H1 (cell line): ENCODE data around the gene MAGI2. TPM values are rescaled to one million over a fixed set of nuclear protein-coding genes. Genes with fewer than 3 reads are reported as not detected.

ENCODE experiments used
- CTCF ChIA-PET: fragments of 300-600 bp; sonication (Branson Sonifier 250); formaldehyde crosslinking; loops from one replicate; lab custom pipeline; 2021; ENCODE audit not compliant: partially characterized antibody; lab: Charles Lee
- POLR2A ChIA-PET: fragments of 300-600 bp; sonication (Branson Sonifier 250); formaldehyde crosslinking; loops from one replicate; lab custom pipeline; 2021; ENCODE audit warnings: inconsistent platforms; ENCODE audit not compliant: partially characterized antibody; lab: Charles Lee
- DNase-seq, 2 experiments: peaks; one replicate each; pipeline versions ENCODE4 v3.0.0 to v3.0.0-alpha.2; 2010 to 2022; ENCODE audit warnings: low spot score in 2 of 2, low read depth in 1 of 2, mixed read lengths in 1 of 2
- FAIRE-seq: peaks from 2 replicates; lab custom pipeline; 2011; peaks lifted over from hg19 to GRCh38; lab: Jason Lieb, UNC
- H2AFZ ChIP-seq: 2 replicates; pipeline ENCODE4 v1.8.1; 2012; ENCODE audit warnings: low read length, inconsistent platforms
- H2AK5ac ChIP-seq: 2 replicates; pipeline ENCODE4 v1.6.1; 2013; ENCODE audit warnings: low read depth, low read length
- H2BK120ac ChIP-seq: replicated peaks from 2 replicates; pipeline ENCODE3; 2013; ENCODE audit warnings: low read depth, low read length, inconsistent platforms
- H2BK12ac ChIP-seq: 2 replicates; pipeline ENCODE4 v1.6.1; 2013; ENCODE audit warnings: low read depth, low read length
- H2BK15ac ChIP-seq: 2 replicates; pipeline ENCODE4 v1.6.1; 2013; ENCODE audit warnings: low read length
- H2BK20ac ChIP-seq: 2 replicates; pipeline ENCODE4 v1.6.1; 2013; ENCODE audit warnings: low read length
- H2BK5ac ChIP-seq: 2 replicates; pipeline ENCODE4 v1.6.1; 2013; ENCODE audit warnings: low read depth, low read length
- H3K14ac ChIP-seq: 2 replicates; pipeline ENCODE4 v1.6.1; 2013; ENCODE audit warnings: inconsistent platforms; ENCODE audit not compliant: insufficient read length
- H3K18ac ChIP-seq: 2 replicates; pipeline ENCODE4 v1.6.1; 2013; ENCODE audit warnings: low read length; ENCODE audit errors: extremely low read depth
- H3K23ac ChIP-seq: 2 replicates; pipeline ENCODE4 v1.6.1; 2013; ENCODE audit warnings: inconsistent platforms; ENCODE audit not compliant: insufficient read length
- H3K23me2 ChIP-seq: 2 replicates; pipeline ENCODE4 v1.6.1; 2013; ENCODE audit warnings: low read depth, low read length
- H3K27ac ChIP-seq: 2 replicates; pipeline ENCODE4 v1.6.1; 2011; ENCODE audit warnings: low read depth, low read length, inconsistent platforms
- H3K27me3 ChIP-seq, 4 experiments: replicated peaks in 1 of 4; 1 replicate in 1 of 4; 2 replicates in 3 of 4; pipeline versions ENCODE4 v1.6.1 to v1.8.1; 2011 to 2013; ENCODE audit warnings: low read length in 3 of 4, mild to moderate bottlenecking in 3 of 4, inconsistent platforms in 2 of 4, mixed read lengths in 2 of 4, moderate library complexity in 1 of 4; ENCODE audit not compliant: control insufficient read depth in 3 of 4, insufficient read depth in 3 of 4; ENCODE audit errors: extremely low read depth in 1 of 4
- H3K36me3 ChIP-seq, 4 experiments: 2 replicates each; pipeline versions ENCODE4 v1.6.1 to v1.8.1; 2011 to 2013; ENCODE audit warnings: mild to moderate bottlenecking in 4 of 4, low read length in 3 of 4, moderate library complexity in 2 of 4, control low read depth in 1 of 4, inconsistent platforms in 1 of 4; ENCODE audit not compliant: insufficient read depth in 4 of 4, control insufficient read depth in 2 of 4
- H3K4ac ChIP-seq: replicated peaks from 2 replicates; pipeline ENCODE3; 2013; ENCODE audit warnings: low read length, low read depth, mixed read lengths, inconsistent platforms; ENCODE audit not compliant: insufficient read length
- H3K4me1 ChIP-seq, 4 experiments: replicated peaks in 1 of 4; 1 replicate in 1 of 4; 2 replicates in 3 of 4; pipeline versions ENCODE4 v1.6.1 to v1.8.1; 2011 to 2013; ENCODE audit warnings: low read length in 3 of 4, inconsistent platforms in 2 of 4, mixed read lengths in 1 of 4; ENCODE audit not compliant: insufficient read depth in 4 of 4, control insufficient read depth in 3 of 4
- H3K4me2 ChIP-seq, 2 experiments: 2 replicates each; pipeline versions ENCODE4 v1.6.1 to v1.8.1; 2011 to 2013; ENCODE audit warnings: low read depth in 2 of 2, low read length in 2 of 2, control low read depth in 1 of 2, inconsistent platforms in 1 of 2, mild to moderate bottlenecking in 1 of 2; ENCODE audit not compliant: insufficient read depth in 1 of 2
- H3K4me3 ChIP-seq, 4 experiments: fragments of 200-600, 300-600 bp in 1 of 4; sonication (generic), shearing (Covaris generic), sonication (Bioruptor Twin) in 1 of 4; 2 replicates each; pipeline versions ENCODE4 v1.5.1 to v1.8.1; 2011 to 2016; ENCODE audit warnings: low read length in 4 of 4, low read depth in 3 of 4, control low read depth in 2 of 4, inconsistent platforms in 2 of 4, mild to moderate bottlenecking in 2 of 4, mixed read lengths in 1 of 4, moderate library complexity in 1 of 4; ENCODE audit not compliant: insufficient read depth in 2 of 4; ENCODE audit errors: extremely low read depth in 1 of 4
- H3K56ac ChIP-seq: replicated peaks from 2 replicates; pipeline ENCODE3; 2013; ENCODE audit warnings: low read depth, mild to moderate bottlenecking, mixed read lengths, low read length, inconsistent platforms; ENCODE audit not compliant: insufficient read length
- H3K79me1 ChIP-seq: 2 replicates; pipeline ENCODE4 v1.6.1; 2013; ENCODE audit warnings: low read depth, low read length, control low read depth
- H3K79me2 ChIP-seq, 2 experiments: 2 replicates each; pipeline versions ENCODE4 v1.6.1 to v1.8.1; 2012 to 2013; ENCODE audit warnings: low read length in 2 of 2, mild to moderate bottlenecking in 2 of 2, inconsistent platforms in 1 of 2; ENCODE audit not compliant: insufficient read depth in 2 of 2, control insufficient read depth in 1 of 2
- H3K9ac ChIP-seq, 4 experiments: replicated peaks in 1 of 4; 1 replicate in 1 of 4; 2 replicates in 3 of 4; pipeline versions ENCODE4 v1.6.1 to v1.8.1; 2011 to 2013; ENCODE audit warnings: low read depth in 3 of 4, low read length in 3 of 4, control low read depth in 2 of 4, mild to moderate bottlenecking in 2 of 4, moderate library complexity in 2 of 4, inconsistent platforms in 1 of 4; ENCODE audit errors: extremely low read depth in 1 of 4
- H3K9me3 ChIP-seq, 2 experiments: 2 replicates each; pipeline versions ENCODE4 v1.6.1 to v1.8.1; 2012 to 2013; ENCODE audit warnings: mild to moderate bottlenecking in 2 of 2, moderate library complexity in 2 of 2, control low read depth in 1 of 2, inconsistent platforms in 1 of 2, low read depth in 1 of 2, low read length in 1 of 2, mixed read lengths in 1 of 2; ENCODE audit not compliant: insufficient read depth in 2 of 2
- H4K20me1 ChIP-seq, 2 experiments: replicated peaks in 1 of 2; 2 replicates each; pipeline versions ENCODE3 to v1.8.1; 2011 to 2013; ENCODE audit warnings: inconsistent platforms in 2 of 2, low read length in 2 of 2, mild to moderate bottlenecking in 1 of 2; ENCODE audit not compliant: insufficient read depth in 2 of 2, control insufficient read depth in 1 of 2
- H4K5ac ChIP-seq: 2 replicates; pipeline ENCODE4 v1.6.1; 2013; ENCODE audit warnings: low read length, low read depth, mixed read lengths, inconsistent platforms; ENCODE audit not compliant: insufficient read length
- H4K8ac ChIP-seq: 2 replicates; pipeline ENCODE4 v1.8.0; 2013; ENCODE audit warnings: mild to moderate bottlenecking, moderate library complexity, low read length, inconsistent platforms; ENCODE audit not compliant: insufficient read depth; ENCODE audit errors: extremely low read depth
- H4K91ac ChIP-seq: replicated peaks from 2 replicates; pipeline ENCODE3; 2013; ENCODE audit warnings: low read length, mixed read lengths, inconsistent platforms; ENCODE audit not compliant: insufficient read length
- RBBP5 ChIP-seq: IDR thresholded peaks from 2 replicates; pipeline ENCODE4 v1.7.1; 2012; ENCODE audit warnings: low read depth, mild to moderate bottlenecking, inconsistent platforms, low read length, moderate library complexity, borderline replicate concordance
- RXRA ChIP-seq: IDR thresholded peaks from 2 replicates; pipeline ENCODE4 v1.6.1; 2011; ENCODE audit warnings: low read depth, mild to moderate bottlenecking, low read length, moderate library complexity; ENCODE audit not compliant: insufficient read depth
- TEAD4 ChIP-seq: IDR thresholded peaks from 2 replicates; pipeline ENCODE4 v1.6.1; 2012; ENCODE audit warnings: low read depth, low read length, inconsistent platforms, mixed read lengths
- WGBS, 2 experiments: shearing (Covaris generic) in 1 of 2; methylation state at CpG; one replicate each; pipeline versions ENCODE4 v1.1.6 to v1.1.7; 2013 to 2015; ENCODE audit warnings: low lambda C conversion rate in 2 of 2, mixed read lengths in 2 of 2, inconsistent platforms in 1 of 2, low coverage in 1 of 2, missing lambda C conversion rate in 1 of 2; ENCODE audit not compliant: insufficient replicate concordance in 2 of 2, insufficient coverage in 1 of 2, insufficient read length in 1 of 2; ENCODE audit errors: extremely low coverage in 1 of 2, missing lambda C conversion rate in 1 of 2; 5-methylcytosine and 5-hydroxymethylcytosine counted together
- polyA plus RNA-seq, 7 experiments: library from polyadenylated mRNA; depleted of rRNA in 3 of 7; stranded (reverse) in 5 of 7; unstranded in 2 of 7; fragments of >200 nt in 5 of 7; fragments of 200-250 nt in 2 of 7; gene quantifications; 1 replicate in 5 of 7; 2 replicates in 1 of 7; 4 replicates in 1 of 7; pipeline versions ENCODE4 v1.2.1 to v1.2.3, GENCODE V29; 2011 to 2013; ENCODE audit warnings: missing spikeins in 2 of 7, mixed read lengths in 2 of 7
- total RNA-seq: library from RNA; stranded (reverse); fragmentation: NEBNext Ultra II Directional; extraction: Animal tissue kit (Norgen Biotek cat#: 25700); gene quantifications from 2 replicates; pipeline ENCODE4 v1.2.1, GENCODE V29; 2021
- TF ChIP-seq, protein P1 (sequence below), 3 experiments: IDR thresholded peaks; 1 replicate in 2 of 3; 2 replicates in 1 of 3; pipeline versions ENCODE4 v1.5.1 to v1.6.1; 2011; ENCODE audit warnings: low read length in 3 of 3, mild to moderate bottlenecking in 3 of 3, inconsistent platforms in 2 of 3, low read depth in 1 of 3, moderate library complexity in 1 of 3; ENCODE audit not compliant: insufficient read depth in 1 of 3; ENCODE audit errors: control extremely low read depth in 1 of 3
- TF ChIP-seq, protein P2 (sequence below): IDR thresholded peaks from 2 replicates; pipeline ENCODE4 v1.6.1; 2012; ENCODE audit warnings: low read length, inconsistent platforms

MAGI2 gene
- total and polyA plus RNA-seq, 2 of the 8 experiments (the other 6 are each of a cell fraction or from before 2014, with no cell fraction given) = 6.0 to 27.3 TPM

DNA sequence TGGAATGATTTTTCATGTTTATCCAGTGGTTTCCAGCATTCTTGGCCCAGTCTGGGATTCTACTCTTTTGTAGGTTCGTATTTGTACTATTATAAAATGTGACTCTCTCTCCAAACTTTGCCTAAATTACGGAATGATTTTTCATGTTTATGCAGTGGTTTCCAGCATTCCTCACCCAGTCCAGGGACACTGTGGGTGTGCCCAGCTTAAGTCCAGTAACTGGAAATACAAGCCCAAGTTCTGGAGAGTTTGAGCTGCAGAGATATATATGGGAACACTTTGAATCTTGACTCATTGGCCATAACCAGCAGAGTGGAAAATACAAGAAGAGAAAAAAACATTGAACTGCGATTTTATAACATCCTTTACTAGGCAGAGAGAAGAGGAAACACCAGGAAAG is 5.9 kb upstream of the MAGI2 start:
- no peak overlapping the region for H3K23ac ChIP-seq
- H3K79me2 ChIP-seq = no peaks in the 10 kb centered on the region
- WGBS, 2 experiments = 84% methylated on average over 3 of the region's 3 CpGs; no CpG with 5 or more reads in 1 of the 2 experiments
- FAIRE-seq = no peak
- no peak overlapping the region for H3K9ac ChIP-seq
- no peak overlapping the region for H3K27ac ChIP-seq
- CTCF ChIA-PET = no interaction called here
- POLR2A ChIA-PET = no interaction called here
- H3K9me3 ChIP-seq = no peaks in the 10 kb centered on the region
- no peak overlapping the region for H2AK5ac ChIP-seq
- no peak overlapping the region for H3K14ac ChIP-seq
- no peak overlapping the region for H3K4ac ChIP-seq
- peaks cover 13 to 21% (median 15%) of the 10 kb centered on the region in 4 experiments; a peak in 6 of 7 replicates for H3K27me3 ChIP-seq
- H3K23me2 ChIP-seq = no peaks in the 10 kb centered on the region; the same call in 1 of the 2 replicates
- no peak overlapping the region for H4K5ac ChIP-seq
- no peaks in the 10 kb centered on the region for H3K36me3 ChIP-seq
- H3K56ac ChIP-seq = no peak overlapping the region
- H2BK15ac ChIP-seq = no peak overlapping the region
- H2AFZ ChIP-seq = no peak overlapping the region
- no peaks in the 10 kb centered on the region for H3K4me1 ChIP-seq
- H2BK120ac ChIP-seq = no peak overlapping the region
- no peak overlapping the region for H3K4me2 ChIP-seq
- no peak for DNase-seq
- no peak overlapping the region for H2BK20ac ChIP-seq
- no peak overlapping the region for H2BK5ac ChIP-seq
- H3K4me3 ChIP-seq = no peak overlapping the region
- H3K79me1 ChIP-seq = no peaks in the 10 kb centered on the region
- no peak overlapping the region for H3K18ac ChIP-seq
- H4K20me1 ChIP-seq = no peaks in the 10 kb centered on the region
- no peak overlapping the region for H4K8ac ChIP-seq
- no peak overlapping the region for H4K91ac ChIP-seq
- H2BK12ac ChIP-seq = no peak overlapping the region
- TF ChIP-seq, protein P1, sequence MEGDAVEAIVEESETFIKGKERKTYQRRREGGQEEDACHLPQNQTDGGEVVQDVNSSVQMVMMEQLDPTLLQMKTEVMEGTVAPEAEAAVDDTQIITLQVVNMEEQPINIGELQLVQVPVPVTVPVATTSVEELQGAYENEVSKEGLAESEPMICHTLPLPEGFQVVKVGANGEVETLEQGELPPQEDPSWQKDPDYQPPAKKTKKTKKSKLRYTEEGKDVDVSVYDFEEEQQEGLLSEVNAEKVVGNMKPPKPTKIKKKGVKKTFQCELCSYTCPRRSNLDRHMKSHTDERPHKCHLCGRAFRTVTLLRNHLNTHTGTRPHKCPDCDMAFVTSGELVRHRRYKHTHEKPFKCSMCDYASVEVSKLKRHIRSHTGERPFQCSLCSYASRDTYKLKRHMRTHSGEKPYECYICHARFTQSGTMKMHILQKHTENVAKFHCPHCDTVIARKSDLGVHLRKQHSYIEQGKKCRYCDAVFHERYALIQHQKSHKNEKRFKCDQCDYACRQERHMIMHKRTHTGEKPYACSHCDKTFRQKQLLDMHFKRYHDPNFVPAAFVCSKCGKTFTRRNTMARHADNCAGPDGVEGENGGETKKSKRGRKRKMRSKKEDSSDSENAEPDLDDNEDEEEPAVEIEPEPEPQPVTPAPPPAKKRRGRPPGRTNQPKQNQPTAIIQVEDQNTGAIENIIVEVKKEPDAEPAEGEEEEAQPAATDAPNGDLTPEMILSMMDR (IDR thresholded peaks at IDR 0.05; ENCODE audit: control extremely low read depth in 1 of 3, insufficient read depth in 1 of 3, low read depth in 1 of 3, low read length in 3 of 3) = no peak
- TF ChIP-seq RBBP5 (no peak), TEAD4 (no peak), RXRA (no peak)
- TF ChIP-seq, protein P2, sequence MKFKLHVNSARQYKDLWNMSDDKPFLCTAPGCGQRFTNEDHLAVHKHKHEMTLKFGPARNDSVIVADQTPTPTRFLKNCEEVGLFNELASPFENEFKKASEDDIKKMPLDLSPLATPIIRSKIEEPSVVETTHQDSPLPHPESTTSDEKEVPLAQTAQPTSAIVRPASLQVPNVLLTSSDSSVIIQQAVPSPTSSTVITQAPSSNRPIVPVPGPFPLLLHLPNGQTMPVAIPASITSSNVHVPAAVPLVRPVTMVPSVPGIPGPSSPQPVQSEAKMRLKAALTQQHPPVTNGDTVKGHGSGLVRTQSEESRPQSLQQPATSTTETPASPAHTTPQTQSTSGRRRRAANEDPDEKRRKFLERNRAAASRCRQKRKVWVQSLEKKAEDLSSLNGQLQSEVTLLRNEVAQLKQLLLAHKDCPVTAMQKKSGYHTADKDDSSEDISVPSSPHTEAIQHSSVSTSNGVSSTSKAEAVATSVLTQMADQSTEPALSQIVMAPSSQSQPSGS = no peak
